HG03066 (cell line): ENCODE measurements around the gene KLKB1.

Source experiments
- ATAC-seq: cut with Tn5 transposase; IDR thresholded peaks from one replicate; pipeline ENCODE4 v1.9.1; 2021; ENCODE audit warnings: low read depth; ENCODE audit not compliant: unreplicated experiment

Gene KLKB1

GRCh38 chr4:186300659-186301390 lies 73.5 kb downstream of the KLKB1 start:
- no peak for ATAC-seq

GRCh38 chr4:186304216-186304615 lies 76.9 kb downstream of the KLKB1 start:
- ATAC-seq, result no peak

GRCh38 chr4:186304866-186305505 lies 77.7 kb downstream of the KLKB1 start:
- no peak for ATAC-seq

GRCh38 chr4:186307497-186307896 lies 80.2 kb downstream of the KLKB1 start:
- ATAC-seq, result no peak

GRCh38 chr4:186307916-186308315 lies 80.6 kb downstream of the KLKB1 start:
- no peak for ATAC-seq
